ENCODE data around the gene WDR77. TPM values are rescaled to one million over a fixed set of nuclear protein-coding genes. Genes with fewer than 3 reads are reported as not detected.

WDR77 gene
- total RNA-seq, 1 experiment from 2014 or later = 64.5 TPM

GRCh38 chr1:111406321-111406768, 42.7 kb downstream of the WDR77 start:
- DNase-seq (ENCODE audit: low spot score) = no peak
- POLR2A ChIA-PET = no interaction called here
- H3K9me3 Mint-ChIP-seq = peaks cover 4% of the 10 kb centered on the region; the same call in 1 of the 2 replicates
- peaks cover 3% of the 10 kb centered on the region for H3K27me3 Mint-ChIP-seq (ENCODE audit: low read depth)
- no peak; the same call in 1 of the 2 replicates for ATAC-seq
- H3K4me3 Mint-ChIP-seq = no peak overlapping the region
- H3K27ac Mint-ChIP-seq = peak overlapping the region; percentile 11; the same call in 1 of the 2 replicates
- CTCF ChIA-PET = interaction anchor here (1.6 kb wide), 1 partner anchor 60 kb away, joined by 3 read pairs; no protein-coding TSS in a partner anchor
- TF ChIP-seq ZNF219 (CRISPR knock-in tag; IDR thresholded peaks at IDR 0.05; ENCODE audit: borderline replicate concordance) (no peak), ZNF138 (CRISPR knock-in tag; conservative IDR thresholded peaks at IDR 0.05) (no peak), HMGA2 (CRISPR knock-in tag; IDR thresholded peaks at IDR 0.05) (no peak), ZNF532 (CRISPR knock-in tag; IDR thresholded peaks at IDR 0.05; ENCODE audit: borderline replicate concordance) (no peak), E2F1 (CRISPR knock-in tag; IDR thresholded peaks at IDR 0.05) (no peak), ZBTB21 (CRISPR knock-in tag; IDR thresholded peaks at IDR 0.05; ENCODE audit: borderline replicate concordance) (no peak), ELF4 (CRISPR knock-in tag; IDR thresholded peaks at IDR 0.05; ENCODE audit: low read depth) (no peak), ZNF317 (CRISPR knock-in tag; IDR thresholded peaks at IDR 0.05; ENCODE audit: borderline replicate concordance, low read depth) (no peak), STAT6 (CRISPR knock-in tag; conservative IDR thresholded peaks at IDR 0.05; ENCODE audit: low read depth) (no peak), FOXP1 (CRISPR knock-in tag; IDR thresholded peaks at IDR 0.05; ENCODE audit: borderline replicate concordance) (no peak)
- peaks cover 5% of the 10 kb centered on the region; the same call in 1 of the 2 replicates for H3K4me1 Mint-ChIP-seq
- H3K36me3 Mint-ChIP-seq = no peaks in the 10 kb centered on the region

- DNase-seq (ENCODE audit: low spot score) = no peak
- Mint-ChIP-seq H3K4me1 (peaks cover 5% of the 10 kb centered on the region; the same call in 1 of the 2 replicates), H3K27ac (no peak overlapping the region), H3K36me3 (no peaks in the 10 kb centered on the region), H3K4me3 (no peak overlapping the region), H3K27me3 (ENCODE audit: low read depth) (peaks cover 3% of the 10 kb centered on the region), H3K9me3 (no peaks in the 10 kb centered on the region)
- TF ChIP-seq ZNF396 (CRISPR knock-in tag; IDR thresholded peaks at IDR 0.05; ENCODE audit: borderline replicate concordance) = no peak
- no peak for TF ChIP-seq ATF2 (CRISPR knock-in tag; IDR thresholded peaks at IDR 0.05; ENCODE audit: borderline replicate concordance, low read depth)
- no peak for TF ChIP-seq JAZF1 (CRISPR knock-in tag; IDR thresholded peaks at IDR 0.05)
- TF ChIP-seq FOXK1 (CRISPR knock-in tag; IDR thresholded peaks at IDR 0.05) = no peak
- no peak for TF ChIP-seq SOX15 (CRISPR knock-in tag; IDR thresholded peaks at IDR 0.05)
- no peak for ATAC-seq
- ChIA-PET POLR2A (no interaction called here), CTCF (no interaction called here)
These were observed 44.5 kb downstream of the WDR77 start for GRCh38 chr1:111404588-111404987.

All from WTC11 (cell line).